AG09319 (cell line): ENCODE measurements around the gene PARD3.

Experiments
- DNase-seq: peaks from one replicate; pipeline ENCODE4 v3.0.0-alpha.2; 2010; ENCODE audit warnings: low read depth; ENCODE audit errors: extremely low read depth
- CTCF ChIP-seq: IDR thresholded peaks from 2 replicates; pipeline ENCODE4 v1.5.1; 2011; ENCODE audit warnings: low read depth, mild to moderate bottlenecking, inconsistent platforms, low read length, moderate library complexity

PARD3 gene

GRCh38 chr10:34408956-34409355, 406.1 kb downstream of the PARD3 start:
- no peak for TF ChIP-seq CTCF
- DNase-seq: no peak

GRCh38 chr10:34408381-34408780, 406.7 kb downstream of the PARD3 start:
- no peak for DNase-seq
- no peak for TF ChIP-seq CTCF

- no peak for DNase-seq
Measured at GRCh38 chr10:34407324-34407805, 407.7 kb downstream of the PARD3 start.

GRCh38 chr10:34406463-34407323, 408.4 kb downstream of the PARD3 start:
- no peak for DNase-seq
- TF ChIP-seq CTCF: no peak

More at GRCh38 chr10:34407324-34407805, 407.7 kb downstream of the PARD3 start:
- TF ChIP-seq CTCF: no peak

GRCh38 chr10:34405611-34406462, 409.3 kb downstream of the PARD3 start:
- DNase-seq: no peak
- TF ChIP-seq CTCF: no peak

- no peak for TF ChIP-seq CTCF
Measured at GRCh38 chr10:34403512-34403911, 411.6 kb downstream of the PARD3 start.

GRCh38 chr10:34400075-34400474, 415.0 kb downstream of the PARD3 start:
- DNase-seq: no peak
- no peak for TF ChIP-seq CTCF

More at GRCh38 chr10:34403512-34403911, 411.6 kb downstream of the PARD3 start:
- peak; percentile 3 for DNase-seq
